Measurements from ENCODE around the gene MKX. TPM values are rescaled to one million over a fixed set of nuclear protein-coding genes. Genes with fewer than 3 reads are reported as not detected.

MKX gene
- total and polyA plus RNA-seq, 2 experiments from 2014 or later, result 36.2 to 44.1 TPM

- Histone ChIP-seq H4K20me1 (ENCODE audit: insufficient read depth) (no peaks in the 10 kb centered on the region), H3K4me3 (no peak overlapping the region), H3K4me2 (ENCODE audit: unreplicated experiment) (no peak overlapping the region), H3K9ac (no peak overlapping the region), H2AFZ (no peak overlapping the region), H3K4me1 (ENCODE audit: insufficient read depth) (no peaks in the 10 kb centered on the region), H3K27me3 (replicated peaks; ENCODE audit: insufficient read depth) (no peaks in the 10 kb centered on the region), H3K9me3 (ENCODE audit: low read depth) (no peaks in the 10 kb centered on the region), H3K27ac (no peak overlapping the region), H3K36me3 (ENCODE audit: low read depth) (no peaks in the 10 kb centered on the region), H3F3A (ENCODE audit: insufficient read depth) (no peaks in the 10 kb centered on the region), H3K79me2 (ENCODE audit: insufficient read depth) (no peaks in the 10 kb centered on the region), H3K9me2 (ENCODE audit: insufficient read depth) (no peaks in the 10 kb centered on the region)
- no peak for DNase-seq
- no peak for TF ChIP-seq EZH2 (IDR thresholded peaks at IDR 0.05; ENCODE audit: insufficient read depth, poor library complexity, severe bottlenecking)
- TF ChIP-seq EZH2phosphoT487 (IDR thresholded peaks at IDR 0.05; ENCODE audit: insufficient read depth, low read depth), result no peak
- in situ Hi-C loops (cut with MboI), result no loop called here
- 82 to 85% methylated on average over 6 of the region's 6 CpGs for WGBS, 2 experiments (ENCODE audit: low coverage in 1 of 2, low lambda C conversion rate in 2 of 2, missing lambda C conversion rate in 2 of 2)
Measured at GRCh38 chr10:27635290-27635689, 110.3 kb downstream of the MKX start.

GRCh38 chr10:27628621-27629020 is 117.0 kb downstream of the MKX start:
- H3K79me2 ChIP-seq (ENCODE audit: insufficient read depth), result no peaks in the 10 kb centered on the region
- in situ Hi-C loops (cut with MboI), result no loop called here
- H3K4me3 ChIP-seq, result 0 out of 2 replicates have a peak overlapping the region, but pooled peaks have one; percentile 1

GRCh38 chr10:27626890-27627289 is 118.7 kb downstream of the MKX start:
- Histone ChIP-seq H3K27ac (no peak overlapping the region), H3K79me2 (ENCODE audit: insufficient read depth) (no peaks in the 10 kb centered on the region), H3K4me2 (ENCODE audit: unreplicated experiment) (no peak overlapping the region), H2AFZ (no peak overlapping the region), H3F3A (ENCODE audit: insufficient read depth) (peaks cover 36% of the 10 kb centered on the region), H3K36me3 (ENCODE audit: low read depth) (no peaks in the 10 kb centered on the region), H3K9ac (no peak overlapping the region), H3K4me1 (ENCODE audit: insufficient read depth) (peaks cover 51% of the 10 kb centered on the region), H3K9me3 (ENCODE audit: low read depth) (no peaks in the 10 kb centered on the region), H3K27me3 (replicated peaks; ENCODE audit: insufficient read depth) (no peaks in the 10 kb centered on the region), H3K4me3 (no peak overlapping the region), H3K9me2 (ENCODE audit: insufficient read depth) (no peaks in the 10 kb centered on the region), H4K20me1 (ENCODE audit: insufficient read depth) (no peaks in the 10 kb centered on the region)
- 98 to 100% methylated on average over 6 of the region's 6 CpGs for WGBS, 2 experiments (ENCODE audit: low coverage in 1 of 2, low lambda C conversion rate in 2 of 2, missing lambda C conversion rate in 2 of 2)
- DNase-seq, result no peak
- in situ Hi-C loops (cut with MboI), result no loop called here
- TF ChIP-seq EZH2phosphoT487 (IDR thresholded peaks at IDR 0.05; ENCODE audit: insufficient read depth, low read depth) (no peak), EZH2 (IDR thresholded peaks at IDR 0.05; ENCODE audit: insufficient read depth, poor library complexity, severe bottlenecking) (no peak)

More at GRCh38 chr10:27628621-27629020, 117.0 kb downstream of the MKX start:
- H3F3A ChIP-seq (ENCODE audit: insufficient read depth), result peaks cover 22% of the 10 kb centered on the region
- peak overlapping the region; percentile 25 for H3K27ac ChIP-seq
- no peaks in the 10 kb centered on the region for H4K20me1 ChIP-seq (ENCODE audit: insufficient read depth)
- H2AFZ ChIP-seq, result peak overlapping the region; percentile 9
- H3K9me2 ChIP-seq (ENCODE audit: insufficient read depth), result no peaks in the 10 kb centered on the region
- H3K9me3 ChIP-seq (ENCODE audit: low read depth), result no peaks in the 10 kb centered on the region
- peak; percentile 73 for DNase-seq
- 5 to 8% methylated on average over 5 of the region's 5 CpGs for WGBS, 2 experiments (ENCODE audit: low coverage in 1 of 2, low lambda C conversion rate in 2 of 2, missing lambda C conversion rate in 2 of 2)
- no peaks in the 10 kb centered on the region for H3K36me3 ChIP-seq (ENCODE audit: low read depth)
- H3K9ac ChIP-seq, result no peak overlapping the region
- H3K4me2 ChIP-seq (ENCODE audit: unreplicated experiment), result peak overlapping the region; percentile 11
- peaks cover 36% of the 10 kb centered on the region for H3K4me1 ChIP-seq (ENCODE audit: insufficient read depth)
- H3K27me3 ChIP-seq (replicated peaks; ENCODE audit: insufficient read depth), result no peaks in the 10 kb centered on the region
- TF ChIP-seq EZH2 (IDR thresholded peaks at IDR 0.05; ENCODE audit: insufficient read depth, poor library complexity, severe bottlenecking) (no peak), EZH2phosphoT487 (IDR thresholded peaks at IDR 0.05; ENCODE audit: insufficient read depth, low read depth) (no peak)

- Histone ChIP-seq H3F3A (ENCODE audit: insufficient read depth) (peaks cover 46% of the 10 kb centered on the region), H4K20me1 (ENCODE audit: insufficient read depth) (no peaks in the 10 kb centered on the region), H3K4me1 (ENCODE audit: insufficient read depth) (peaks cover 60% of the 10 kb centered on the region), H3K27me3 (replicated peaks; ENCODE audit: insufficient read depth) (no peaks in the 10 kb centered on the region), H3K36me3 (ENCODE audit: low read depth) (no peaks in the 10 kb centered on the region), H3K79me2 (ENCODE audit: insufficient read depth) (no peaks in the 10 kb centered on the region), H3K4me2 (ENCODE audit: unreplicated experiment) (peak overlapping the region; percentile 34), H3K27ac (no peak overlapping the region), H2AFZ (peak overlapping the region; percentile 87), H3K9me2 (ENCODE audit: insufficient read depth) (no peaks in the 10 kb centered on the region), H3K4me3 (no peak overlapping the region), H3K9ac (peak overlapping the region; percentile 50; the same call in 1 of the 2 replicates), H3K9me3 (ENCODE audit: low read depth) (no peaks in the 10 kb centered on the region)
- TF ChIP-seq EZH2 (IDR thresholded peaks at IDR 0.05; ENCODE audit: insufficient read depth, poor library complexity, severe bottlenecking) (no peak), EZH2phosphoT487 (IDR thresholded peaks at IDR 0.05; ENCODE audit: insufficient read depth, low read depth) (no peak)
- WGBS, 2 experiments (ENCODE audit: low coverage in 1 of 2, low lambda C conversion rate in 2 of 2, missing lambda C conversion rate in 2 of 2), result 33% methylated on average over 10 of the region's 10 CpGs
- DNase-seq, result peak; percentile 47
- in situ Hi-C loops (cut with MboI), result no loop called here
Measured at GRCh38 chr10:27625452-27626211, 120.0 kb downstream of the MKX start.
